OCI-LY1 (cell line): ENCODE measurements around the gene FAM20C.
"Not testable (repeated sequence)": the region's sequence is repeated elsewhere in the genome, so short reads cannot be mapped to it uniquely, and the experiment has no call there.

Experiments
- H2AFZ ChIP-seq: fragments of 200-600 bp; sonication (generic), shearing (Covaris generic); 2 replicates; pipeline ENCODE4 v1.6.0; 2014; ENCODE audit warnings: antibody characterized with exemption, mild to moderate bottlenecking, low read length
- H3F3A ChIP-seq: fragments of 200-600 bp; sonication (generic), shearing (Covaris generic); 2 replicates; pipeline ENCODE4 v1.6.0; 2014; ENCODE audit warnings: mild to moderate bottlenecking, antibody characterized with exemption, low read length, moderate library complexity; ENCODE audit not compliant: insufficient read depth
- H3K27ac ChIP-seq: fragments of 200-600 bp; sonication (generic); 2 replicates; pipeline ENCODE4 v1.5.1; 2014; ENCODE audit warnings: low read length, mixed run types, mild to moderate bottlenecking, low read depth; ENCODE audit not compliant: poor library complexity, severe bottlenecking
- H3K27me3 ChIP-seq: fragments of 200-600 bp; sonication (generic); 2 replicates; pipeline ENCODE4 v1.6.0; 2014; ENCODE audit warnings: antibody characterized with exemption, mild to moderate bottlenecking, low read length, moderate library complexity; ENCODE audit not compliant: insufficient read depth
- H3K36me3 ChIP-seq: fragments of 200-600 bp; sonication (generic); 2 replicates; pipeline ENCODE4 v1.6.1; 2014; ENCODE audit warnings: mild to moderate bottlenecking, antibody characterized with exemption, low read length, moderate library complexity, mixed read lengths; ENCODE audit not compliant: insufficient read depth
- H3K4me1 ChIP-seq: fragments of 200-600 bp; sonication (generic); 2 replicates; pipeline ENCODE4 v1.5.1; 2014; ENCODE audit warnings: mild to moderate bottlenecking, low read length, moderate library complexity; ENCODE audit not compliant: insufficient read depth, severe bottlenecking
- H3K4me2 ChIP-seq: fragments of 200-600 bp; sonication (generic), shearing (Covaris generic); 2 replicates; pipeline ENCODE4 v1.6.1; 2014; ENCODE audit warnings: low read length
- H3K4me3 ChIP-seq: fragments of 200-600 bp; sonication (generic); 2 replicates; pipeline ENCODE4 v1.5.1; 2014; ENCODE audit warnings: low read length, low read depth, mild to moderate bottlenecking, mixed read lengths; ENCODE audit not compliant: poor library complexity, severe bottlenecking
- H3K79me2 ChIP-seq: fragments of 200-600 bp; shearing (Covaris generic); 2 replicates; pipeline ENCODE4 v1.6.1; 2016; ENCODE audit warnings: mixed run types, low read length, mixed read lengths; ENCODE audit not compliant: insufficient read depth
- H3K9ac ChIP-seq: fragments of 200-600 bp; sonication (generic), shearing (Covaris generic); 2 replicates; pipeline ENCODE4 v1.6.1; 2014; ENCODE audit warnings: mild to moderate bottlenecking, low read length, mixed read lengths
- H3K9me2 ChIP-seq: fragments of 200-600 bp; sonication (generic), shearing (Covaris generic); 2 replicates; pipeline ENCODE4 v1.6.1; 2014; ENCODE audit warnings: low read depth, mild to moderate bottlenecking, low read length, mixed read lengths
- H3K9me3 ChIP-seq: fragments of 200-600 bp; shearing (Covaris generic); 2 replicates; pipeline ENCODE4 v1.6.1; 2014; ENCODE audit warnings: low read length, mixed read lengths
- H4K20me1 ChIP-seq: fragments of 200-600 bp; sonication (generic), shearing (Covaris generic); 2 replicates; pipeline ENCODE4 v1.6.0; 2016; ENCODE audit warnings: mild to moderate bottlenecking, low read length; ENCODE audit not compliant: insufficient read depth
- CTCF ChIP-seq: fragments of 200-600 bp; sonication (generic), shearing (Covaris generic); IDR thresholded peaks from 2 replicates; pipeline ENCODE4 v1.5.1; 2017; ENCODE audit warnings: mild to moderate bottlenecking, antibody characterized with exemption, low read length, moderate library complexity, mixed read lengths
- EZH2 ChIP-seq: fragments of 200-600 bp; sonication (generic), shearing (Covaris generic); IDR thresholded peaks from 2 replicates; pipeline ENCODE4 v1.8.0; 2017; ENCODE audit warnings: borderline replicate concordance, mixed run types, mild to moderate bottlenecking, antibody characterized with exemption, low read length, moderate library complexity, mixed read lengths

The FAM20C gene

DNA sequence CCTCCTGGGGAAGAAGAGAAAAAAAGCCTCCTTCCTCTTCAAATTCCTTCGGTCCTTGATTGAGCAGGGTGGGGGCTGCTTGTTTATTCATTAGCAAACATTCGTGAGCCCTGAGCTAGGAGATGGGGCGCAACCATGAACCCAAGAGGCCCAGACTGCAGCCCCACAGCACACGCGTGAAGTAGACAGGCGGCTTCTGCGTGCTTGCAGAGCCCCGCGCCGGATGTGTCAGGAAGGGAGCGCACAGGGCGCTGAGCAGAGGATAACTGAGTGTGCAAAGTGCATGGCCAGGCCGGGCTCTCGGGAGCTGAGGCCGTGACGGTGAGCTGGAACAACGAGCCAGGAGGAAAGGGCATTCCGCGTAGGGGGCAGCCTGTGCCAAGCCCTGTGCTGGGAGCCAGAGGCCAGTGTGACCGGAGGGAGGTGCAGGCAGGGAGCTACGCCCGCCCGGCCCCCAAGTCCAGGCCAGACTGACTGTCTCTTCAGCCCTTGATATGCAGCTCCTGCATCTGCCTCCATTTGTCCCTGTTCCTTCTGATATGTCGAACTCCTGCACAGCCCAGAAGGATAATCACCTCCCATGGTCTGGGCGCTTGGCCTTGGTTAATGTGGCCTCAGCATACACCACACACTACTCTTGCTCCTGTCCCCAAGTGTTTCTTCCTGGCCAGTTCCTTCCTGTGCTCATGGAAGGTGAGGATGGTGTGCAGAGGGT, 102.2 kb downstream of the FAM20C start:
- TF ChIP-seq EZH2 (no peak), CTCF (no peak)
- H3K27me3 ChIP-seq = no peaks in the 10 kb centered on the region

GRCh38 chr7:295155-296154, 103.1 kb downstream of the FAM20C start:
- Histone ChIP-seq H3K27me3 (no peaks in the 10 kb centered on the region), H3K9me2 (no peaks in the 10 kb centered on the region), H3K27ac (no peak overlapping the region), H3K36me3 (no peaks in the 10 kb centered on the region), H3K9ac (no peak overlapping the region), H3K79me2 (no peaks in the 10 kb centered on the region), H2AFZ (no peak overlapping the region), H3K4me1 (no peaks in the 10 kb centered on the region), H4K20me1 (no peaks in the 10 kb centered on the region), H3K4me2 (no peak overlapping the region), H3K4me3 (no peak overlapping the region), H3K9me3 (no peaks in the 10 kb centered on the region), H3F3A (no peaks in the 10 kb centered on the region)
- no peak for TF ChIP-seq CTCF
- no peak for TF ChIP-seq EZH2

More for the DNA sequence above, 102.2 kb downstream of the FAM20C start:
- no peak overlapping the region for H3K27ac ChIP-seq
- no peak overlapping the region for H3K4me3 ChIP-seq
- no peaks in the 10 kb centered on the region for H3F3A ChIP-seq
- H4K20me1 ChIP-seq = no peaks in the 10 kb centered on the region
- no peak overlapping the region for H2AFZ ChIP-seq
- H3K9me2 ChIP-seq = no peaks in the 10 kb centered on the region
- no peaks in the 10 kb centered on the region for H3K9me3 ChIP-seq
- no peaks in the 10 kb centered on the region for H3K36me3 ChIP-seq
- H3K4me1 ChIP-seq = no peaks in the 10 kb centered on the region
- no peaks in the 10 kb centered on the region for H3K79me2 ChIP-seq
- H3K4me2 ChIP-seq = no peak overlapping the region
- no peak overlapping the region for H3K9ac ChIP-seq

DNA sequence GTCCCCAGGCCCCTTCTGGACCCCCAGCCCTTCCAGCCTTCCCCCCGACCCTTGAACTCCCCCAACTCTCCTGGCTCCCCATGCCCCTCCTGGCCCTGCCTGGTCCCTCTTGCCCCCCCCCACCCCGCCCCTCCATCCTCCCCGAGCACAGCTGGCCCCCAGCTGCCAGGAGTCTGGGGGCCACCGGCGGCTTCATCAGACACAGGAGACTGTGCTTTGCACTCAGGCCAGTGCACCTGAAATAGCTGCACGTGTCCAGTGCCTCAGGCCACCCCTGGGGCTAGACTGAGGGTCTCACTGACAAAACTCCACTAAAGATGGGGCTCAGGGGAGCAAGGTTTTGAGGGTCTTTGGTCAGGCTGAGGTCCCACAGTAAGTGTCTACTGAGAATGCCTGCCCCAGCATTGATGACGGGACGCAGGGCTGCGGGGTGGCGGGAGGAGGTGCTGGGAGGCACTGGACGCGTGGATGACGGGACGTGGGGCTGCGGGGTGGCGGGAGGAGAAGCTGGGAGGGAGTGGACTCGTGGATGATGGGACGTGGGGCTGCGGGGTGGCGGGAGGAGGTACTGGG, 104.1 kb downstream of the FAM20C start:
- Histone ChIP-seq H3K27ac (no peak overlapping the region), H4K20me1 (no peaks in the 10 kb centered on the region), H3K4me1 (no peaks in the 10 kb centered on the region), H3K9ac (no peak overlapping the region), H3K9me2 (no peaks in the 10 kb centered on the region), H3K79me2 (no peaks in the 10 kb centered on the region), H3K4me2 (no peak overlapping the region), H3F3A (no peaks in the 10 kb centered on the region), H3K4me3 (no peak overlapping the region), H2AFZ (no peak overlapping the region), H3K36me3 (no peaks in the 10 kb centered on the region), H3K9me3 (no peaks in the 10 kb centered on the region), H3K27me3 (no peaks in the 10 kb centered on the region)
- no peak for TF ChIP-seq EZH2
- no peak for TF ChIP-seq CTCF

- not testable (repeated sequence) for H3K4me2 ChIP-seq, H3K36me3 ChIP-seq, H3K4me3 ChIP-seq, H3K27me3 ChIP-seq, H3K4me1 ChIP-seq, H3K9ac ChIP-seq, H4K20me1 ChIP-seq, H3F3A ChIP-seq, H3K9me3 ChIP-seq, H3K79me2 ChIP-seq, H3K27ac ChIP-seq, H2AFZ ChIP-seq, H3K9me2 ChIP-seq
These were observed 104.8 kb downstream of the FAM20C start for GRCh38 chr7:297141-297540.
